AG04450 (cell line): ENCODE results near the gene CDK14. TPM values are rescaled to one million over a fixed set of nuclear protein-coding genes. Genes with fewer than 3 reads are reported as not detected.
"Not testable (repeated sequence)": the region's sequence is repeated elsewhere in the genome, so short reads cannot be mapped to it uniquely, and the experiment has no call there.

ENCODE experiments used
- CTCF ChIA-PET: fragments of 300-600, 350-600 bp; formaldehyde crosslinking; extraction: SDS; loops from one replicate; lab custom pipeline; 2022; ENCODE audit warnings: antibody characterized with exemption, inconsistent platforms; lab: Charles Lee
- POLR2A ChIA-PET: fragments of 350-600 bp; formaldehyde crosslinking; extraction: SDS; loops from one replicate; lab custom pipeline; 2021; ENCODE audit warnings: antibody characterized with exemption, inconsistent platforms; lab: Yijun Ruan, JAX
- DNase-seq: peaks from one replicate; pipeline ENCODE4 v3.0.0-alpha.2; 2011; ENCODE audit warnings: low read depth, low spot score
- H3K27ac ChIP-seq: one replicate; pipeline ENCODE4 v1.5.1; 2012; ENCODE audit warnings: low read depth, low read length, control low read depth
- H3K27me3 ChIP-seq: one replicate; pipeline ENCODE4 v1.6.0; 2012; ENCODE audit warnings: low read length; ENCODE audit not compliant: control insufficient read depth, insufficient read depth
- H3K4me3 ChIP-seq: 2 replicates; pipeline ENCODE4 v1.5.1; 2011; ENCODE audit warnings: mild to moderate bottlenecking, low read depth, low read length, control low read depth
- H3K9me3 ChIP-seq: 2 replicates; pipeline ENCODE4 v1.5.1; 2012; ENCODE audit warnings: low read length; ENCODE audit not compliant: control insufficient read depth, insufficient read depth
- polyA plus RNA-seq: library from polyadenylated mRNA; depleted of rRNA; stranded (reverse); fragments of >200 nt; gene quantifications from 2 replicates; pipeline ENCODE4 v1.2.3, GENCODE V29; 2011
- TF ChIP-seq, protein P1 (sequence below): IDR thresholded peaks from 2 replicates; pipeline ENCODE4 v1.5.1; 2011; ENCODE audit warnings: low read depth, low read length, control low read depth, inconsistent platforms

The CDK14 gene
- polyA plus RNA-seq, 1 experiment, result 28.4 TPM

DNA sequence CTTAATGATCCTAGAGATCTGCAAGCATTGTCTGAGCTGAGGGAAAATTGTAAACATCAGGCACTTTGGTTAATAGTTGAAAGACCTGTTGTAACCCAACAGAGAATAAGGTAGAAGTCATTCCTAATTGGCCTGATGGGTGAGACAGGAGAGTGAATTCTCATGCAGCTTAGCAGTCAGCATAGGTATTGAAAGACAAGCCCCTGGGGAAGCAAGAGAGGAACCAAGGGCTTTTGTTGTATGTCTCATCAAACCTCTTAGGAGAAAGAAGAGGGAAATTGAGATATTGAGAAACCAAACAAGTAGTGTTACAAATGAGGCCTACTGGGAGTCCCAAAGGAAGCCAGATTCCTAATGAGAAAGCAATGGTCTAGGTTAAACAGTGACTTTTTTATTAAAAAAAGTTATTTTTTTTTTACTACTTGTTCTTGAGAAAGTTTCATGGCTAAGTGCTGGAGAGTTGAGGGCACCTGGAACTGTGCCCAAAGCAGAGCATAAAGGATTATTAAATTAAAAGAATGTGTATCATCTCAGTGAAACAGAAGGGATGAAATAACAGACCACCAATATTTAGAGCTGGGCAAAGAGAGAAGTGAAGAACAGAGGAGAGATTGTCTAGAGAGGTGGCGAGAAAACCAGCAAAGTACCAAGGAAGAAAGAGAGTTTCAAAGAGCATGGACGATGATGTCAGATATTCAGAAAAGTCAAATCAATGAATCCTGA is 168.9 kb downstream of the CDK14 start:
- no peak for DNase-seq
- Histone ChIP-seq H3K4me3 (no peak overlapping the region), H3K27ac (no peak overlapping the region), H3K9me3 (no peaks in the 10 kb centered on the region), H3K27me3 (no peaks in the 10 kb centered on the region)
- ChIA-PET POLR2A (no interaction called here), CTCF (no interaction called here)
- TF ChIP-seq, protein P1, sequence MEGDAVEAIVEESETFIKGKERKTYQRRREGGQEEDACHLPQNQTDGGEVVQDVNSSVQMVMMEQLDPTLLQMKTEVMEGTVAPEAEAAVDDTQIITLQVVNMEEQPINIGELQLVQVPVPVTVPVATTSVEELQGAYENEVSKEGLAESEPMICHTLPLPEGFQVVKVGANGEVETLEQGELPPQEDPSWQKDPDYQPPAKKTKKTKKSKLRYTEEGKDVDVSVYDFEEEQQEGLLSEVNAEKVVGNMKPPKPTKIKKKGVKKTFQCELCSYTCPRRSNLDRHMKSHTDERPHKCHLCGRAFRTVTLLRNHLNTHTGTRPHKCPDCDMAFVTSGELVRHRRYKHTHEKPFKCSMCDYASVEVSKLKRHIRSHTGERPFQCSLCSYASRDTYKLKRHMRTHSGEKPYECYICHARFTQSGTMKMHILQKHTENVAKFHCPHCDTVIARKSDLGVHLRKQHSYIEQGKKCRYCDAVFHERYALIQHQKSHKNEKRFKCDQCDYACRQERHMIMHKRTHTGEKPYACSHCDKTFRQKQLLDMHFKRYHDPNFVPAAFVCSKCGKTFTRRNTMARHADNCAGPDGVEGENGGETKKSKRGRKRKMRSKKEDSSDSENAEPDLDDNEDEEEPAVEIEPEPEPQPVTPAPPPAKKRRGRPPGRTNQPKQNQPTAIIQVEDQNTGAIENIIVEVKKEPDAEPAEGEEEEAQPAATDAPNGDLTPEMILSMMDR, result no peak

DNA sequence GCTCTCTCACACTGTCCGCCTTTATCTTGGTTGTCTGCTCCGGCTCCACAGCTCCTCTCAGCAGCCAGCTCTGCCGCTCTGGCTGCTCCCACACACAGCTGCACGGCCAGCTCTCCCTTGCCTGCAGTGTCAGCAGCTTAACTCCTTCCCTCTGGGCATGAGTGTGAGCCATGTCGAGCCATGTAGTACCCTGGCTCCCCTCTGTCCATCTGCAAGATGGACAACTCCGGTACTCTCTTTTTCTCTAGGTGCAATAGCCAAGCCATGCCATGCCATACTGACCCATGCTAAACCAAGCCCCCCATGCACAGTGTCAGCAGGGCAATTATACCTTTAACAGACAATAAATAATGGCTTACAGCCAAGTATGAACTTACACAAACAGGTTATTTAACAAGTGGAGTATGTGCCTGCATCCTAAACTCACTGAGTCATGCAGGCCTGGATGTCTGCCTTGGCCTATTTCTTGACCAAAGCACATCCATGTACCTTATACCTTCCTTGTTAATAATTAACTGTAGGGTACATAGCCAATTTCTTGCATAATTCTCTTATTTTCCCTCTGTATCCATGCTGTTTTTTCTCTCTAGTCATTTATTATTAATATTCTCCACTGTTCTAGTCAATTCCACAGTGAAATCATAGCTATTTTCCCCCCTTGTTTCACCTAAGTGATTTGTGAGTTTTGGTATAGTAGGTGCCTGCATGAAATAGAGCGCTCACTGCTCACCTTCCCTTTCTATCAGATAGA is 170.9 kb downstream of the CDK14 start:
- Histone ChIP-seq H3K27me3 (no peaks in the 10 kb centered on the region), H3K27ac (peak overlapping the region; percentile 43), H3K9me3 (peaks cover 9% of the 10 kb centered on the region; the same call in 1 of the 2 replicates), H3K4me3 (no peak overlapping the region)
- CTCF ChIA-PET, result interaction anchor here (0.6 kb wide), 1 partner anchor 10 kb away, joined by 3 read pairs; no protein-coding TSS in a partner anchor
- POLR2A ChIA-PET, result no interaction called here
- TF ChIP-seq, protein P1, result no peak
- DNase-seq, result peak; percentile 42

DNA sequence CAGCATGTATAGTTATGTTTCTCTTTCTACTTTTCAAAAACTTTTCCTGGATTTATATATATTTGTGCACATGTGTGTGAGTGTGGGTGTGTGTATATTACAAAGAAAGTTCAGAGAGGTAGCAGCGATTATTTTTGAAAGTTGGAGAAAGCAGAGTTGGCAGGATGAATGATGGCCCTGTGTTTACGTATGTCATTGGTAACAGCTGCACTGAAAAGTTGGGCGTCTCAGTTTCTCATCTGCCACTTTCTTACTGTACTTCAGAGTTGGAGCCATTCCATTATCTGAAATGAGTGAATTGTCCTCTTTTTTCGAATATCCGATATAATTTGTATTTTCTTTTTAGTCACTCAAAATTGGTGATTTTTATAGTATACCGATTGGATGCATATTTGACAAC is 172.2 kb downstream of the CDK14 start:
- Histone ChIP-seq H3K27ac (no peak overlapping the region), H3K4me3 (no peak overlapping the region), H3K9me3 (peaks cover 9% of the 10 kb centered on the region; the same call in 1 of the 2 replicates), H3K27me3 (no peaks in the 10 kb centered on the region)
- TF ChIP-seq, protein P1, result no peak
- ChIA-PET CTCF (no interaction called here), POLR2A (no interaction called here)
- no peak for DNase-seq

DNA sequence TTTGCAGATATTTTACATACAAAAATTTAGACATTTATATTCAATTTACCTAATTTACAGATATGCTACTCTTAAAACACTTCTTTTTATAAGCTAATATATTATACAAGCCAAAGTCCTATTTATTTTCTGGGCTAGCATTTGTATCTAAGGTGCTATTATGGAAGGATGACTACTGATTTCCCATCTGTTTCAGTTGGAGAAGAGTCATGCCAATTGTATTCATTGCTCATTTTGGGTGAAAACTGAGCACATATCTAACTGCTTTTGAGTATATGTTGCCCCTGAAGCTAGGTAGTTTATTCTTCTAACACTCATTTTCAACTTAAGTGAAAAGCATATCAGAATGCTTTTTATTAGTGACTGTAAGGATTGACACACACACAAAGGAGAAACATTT is 172.9 kb downstream of the CDK14 start:
- TF ChIP-seq, protein P1, result no peak
- Histone ChIP-seq H3K27me3 (no peaks in the 10 kb centered on the region), H3K4me3 (no peak overlapping the region), H3K27ac (no peak overlapping the region), H3K9me3 (peaks cover 9% of the 10 kb centered on the region; the same call in 1 of the 2 replicates)
- DNase-seq, result no peak
- ChIA-PET POLR2A (no interaction called here), CTCF (interaction anchor here (0.7 to 0.8 kb wide), 2 partner anchors 24 to 67 kb away, joined by 3 to 4 read pairs; no protein-coding TSS in a partner anchor)

DNA sequence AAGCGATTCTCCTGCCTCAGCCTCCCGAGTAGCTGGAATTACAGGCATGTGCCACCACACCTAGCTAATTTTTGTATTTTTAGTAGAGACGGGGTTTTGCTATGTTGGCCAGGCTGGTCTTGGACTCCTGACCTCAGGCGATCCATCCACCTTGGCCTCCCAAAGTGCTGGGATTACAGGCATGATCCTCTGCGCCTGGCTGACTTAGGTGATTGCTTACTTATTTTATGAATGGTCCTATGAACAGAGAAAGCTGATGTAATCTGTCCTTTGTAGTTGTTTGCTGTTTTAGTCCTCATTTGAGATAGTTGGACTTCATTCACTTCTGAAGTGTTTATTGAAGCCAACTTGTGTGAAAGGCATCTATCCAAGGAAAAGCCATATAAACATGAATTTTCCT is 173.4 kb downstream of the CDK14 start:
- CTCF ChIA-PET, result interaction anchor here (0.8 kb wide), 1 partner anchor 68 kb away, joined by 4 read pairs; no protein-coding TSS in a partner anchor
- POLR2A ChIA-PET, H3K4me3 ChIP-seq, DNase-seq, H3K27me3 ChIP-seq, H3K27ac ChIP-seq, H3K9me3 ChIP-seq: not testable (repeated sequence)
